Activated CD8-positive, alpha-beta memory T cell treated with anti-CD3 and anti-CD28 coated beads for 1 hour (primary cell): Measurements from ENCODE around the gene SNAP29.
A peak's percentile ranks its signal among the peaks of the same experiment; 100 is the strongest.
"Not testable (repeated sequence)": the region's sequence is repeated elsewhere in the genome, so short reads cannot be mapped to it uniquely, and the experiment has no call there.

Source experiments
- DNase-seq, 2 donors: peaks; one replicate each; pipeline ENCODE4 v3.0.0-alpha.2; 2020; ENCODE audit warnings: low read depth in 1 of 2; ENCODE audit errors: extremely low read depth in 1 of 2

Gene SNAP29

GRCh38 chr22:20834206-20834605 is 24.6 kb upstream of the SNAP29 start:
- no peak for DNase-seq

GRCh38 chr22:20834725-20835124 is 24.1 kb upstream of the SNAP29 start:
- DNase-seq: no peak

- DNase-seq: no peak
These were observed 21.6 kb upstream of the SNAP29 start for GRCh38 chr22:20836987-20837823.

GRCh38 chr22:20839354-20839753 is 19.5 kb upstream of the SNAP29 start:
- DNase-seq: not testable (repeated sequence)

GRCh38 chr22:20839837-20840645 is 18.8 kb upstream of the SNAP29 start:
- no peak for DNase-seq

- DNase-seq: no peak
These were observed 18.0 kb upstream of the SNAP29 start for GRCh38 chr22:20840646-20841371.

GRCh38 chr22:20843501-20843900 is 15.3 kb upstream of the SNAP29 start:
- DNase-seq: no peak

- no peak for DNase-seq
These were observed 14.5 kb upstream of the SNAP29 start for GRCh38 chr22:20844055-20845037.

- no peak for DNase-seq
These were observed 11.4 kb upstream of the SNAP29 start for GRCh38 chr22:20847318-20847822.

- DNase-seq: no peak
These were observed 6.7 kb upstream of the SNAP29 start for GRCh38 chr22:20852076-20852475.

- DNase-seq: no peak
These were observed 6.3 kb upstream of the SNAP29 start for GRCh38 chr22:20852503-20852902.

GRCh38 chr22:20853236-20853660 is 5.6 kb upstream of the SNAP29 start:
- DNase-seq: no peak

- DNase-seq: no peak
These were observed 1.6 kb upstream of the SNAP29 start for GRCh38 chr22:20857247-20857643.

GRCh38 chr22:20857838-20858614 is 781 bp upstream of the SNAP29 start:
- DNase-seq: peak; percentile 65 to 67

GRCh38 chr22:20859615-20860014 is 808 bp downstream of the SNAP29 start:
- DNase-seq: no peak

GRCh38 chr22:20862540-20862939 is 3.7 kb downstream of the SNAP29 start:
- no peak for DNase-seq

- no peak for DNase-seq
These were observed 4.6 kb downstream of the SNAP29 start for GRCh38 chr22:20863366-20863765.

- DNase-seq: no peak
These were observed 5.5 kb downstream of the SNAP29 start for GRCh38 chr22:20864186-20864908.
